K562 (cell line): ENCODE data around the gene SLC1A7. TPM values are rescaled to one million over a fixed set of nuclear protein-coding genes. Genes with fewer than 3 reads are reported as not detected.

Experiments
- ATAC-seq: fragments of 200-7000 bp; cut with Tn5 transposase; 3 replicates; pipeline ENCODE4 v1.9.1; 2020; ENCODE audit warnings: moderate library complexity
- BruUV-seq: library from RNA; stranded (reverse); fragments of 400-500 nt; replicated peaks from 2 replicates; lab custom pipeline; 2021; lab: Mats Ljungman, UMichigan
- CTCF ChIA-PET: fragments of 300-600 bp; formaldehyde crosslinking; extraction: SDS; loops from one replicate; lab custom pipeline; 2021; ENCODE audit warnings: low intra/inter-chr PET ratio; lab: Yijun Ruan, JAX
- POLR2A ChIA-PET: fragments of 300-600, 350-650 bp; sonication (Branson Sonifier 250); formaldehyde crosslinking; extraction: SDS; loops from one replicate; lab custom pipeline; 2021; ENCODE audit warnings: antibody characterized with exemption, inconsistent platforms; lab: Yijun Ruan, JAX
- DNase-seq, 4 experiments: peaks; one replicate each; pipeline versions ENCODE4 v3.0.0 to v3.0.0-alpha.2; 2011 to 2018; ENCODE audit warnings: low spot score in 3 of 4, mixed read lengths in 3 of 4; ENCODE audit errors: extremely low read depth in 1 of 4
- FAIRE-seq: peaks from 2 replicates; lab custom pipeline; 2011; peaks lifted over from hg19 to GRCh38; lab: Jason Lieb, UNC
- H2AFZ ChIP-seq: 2 replicates; pipeline ENCODE4 v1.6.0; 2011; ENCODE audit warnings: low read depth, low read length, control low read depth, inconsistent platforms
- H3K27ac ChIP-seq: fragments of 200-600 bp; 3 replicates; pipeline ENCODE4 v1.8.0; 2011; ENCODE audit warnings: low read depth, mild to moderate bottlenecking, control low read depth, inconsistent platforms, low read length, moderate library complexity, mixed read lengths; ENCODE audit errors: extremely low read depth
- H3K27me3 ChIP-seq, 2 experiments: fragments of 300-600 bp in 1 of 2; 2 replicates in 1 of 2; 3 replicates in 1 of 2; pipeline versions ENCODE4 v1.6.0 to v1.8.0; 2011; ENCODE audit warnings: inconsistent platforms in 2 of 2, low read length in 2 of 2, mild to moderate bottlenecking in 1 of 2, mixed read lengths in 1 of 2, moderate library complexity in 1 of 2; ENCODE audit not compliant: control insufficient read depth in 2 of 2, insufficient read depth in 2 of 2
- H3K36me3 ChIP-seq: fragments of 300-600 bp; 3 replicates; pipeline ENCODE4 v1.8.0; 2011; ENCODE audit warnings: mild to moderate bottlenecking, low read length, inconsistent platforms; ENCODE audit not compliant: control insufficient read depth, insufficient read depth
- H3K4me1 ChIP-seq, 2 experiments: fragments of 200-600 bp in 1 of 2; replicated peaks in 1 of 2; 2 replicates in 1 of 2; 3 replicates in 1 of 2; pipeline versions ENCODE4 v1.5.1 to v1.8.0; 2011; ENCODE audit warnings: inconsistent platforms in 2 of 2, low read length in 2 of 2, mild to moderate bottlenecking in 1 of 2, mixed read lengths in 1 of 2, moderate library complexity in 1 of 2; ENCODE audit not compliant: control insufficient read depth in 2 of 2, insufficient read depth in 2 of 2
- H3K4me2 ChIP-seq: 2 replicates; pipeline ENCODE4 v1.6.1; 2011; ENCODE audit warnings: low read length, control low read depth, inconsistent platforms, mixed read lengths; ENCODE audit not compliant: insufficient read depth
- H3K4me3 ChIP-seq: fragments of 200-600 bp; sonication (generic), shearing (Covaris generic); 2 replicates; pipeline ENCODE4 v1.5.1; 2016; ENCODE audit warnings: control low read depth, inconsistent platforms
- H3K79me2 ChIP-seq: fragments of 200-600 bp; 3 replicates; pipeline ENCODE4 v1.8.0; 2011; ENCODE audit warnings: low read length, inconsistent platforms; ENCODE audit not compliant: control insufficient read depth, insufficient read depth
- H3K9ac ChIP-seq, 2 experiments: 2 replicates each; pipeline versions ENCODE4 v1.6.0 to v1.6.1; 2011; ENCODE audit warnings: low read depth in 2 of 2, low read length in 2 of 2, control low read depth in 1 of 2, inconsistent platforms in 1 of 2, mild to moderate bottlenecking in 1 of 2, mixed read lengths in 1 of 2; ENCODE audit not compliant: insufficient read depth in 1 of 2
- H3K9me1 ChIP-seq: one replicate; pipeline ENCODE4 v1.6.0; 2011; ENCODE audit warnings: inconsistent platforms, mild to moderate bottlenecking, low read length, moderate library complexity; ENCODE audit not compliant: control insufficient read depth, insufficient read depth
- H3K9me3 ChIP-seq: replicated peaks from 2 replicates; pipeline ENCODE4 v1.5.1; 2011; ENCODE audit warnings: low read depth, low read length, inconsistent platforms; ENCODE audit not compliant: control insufficient read depth, insufficient read depth
- H4K20me1 ChIP-seq: replicated peaks from 2 replicates; pipeline ENCODE4 v1.6.1; 2011; ENCODE audit warnings: low read length, inconsistent platforms, mixed read lengths; ENCODE audit not compliant: control insufficient read depth, insufficient read depth
- CBX3 ChIP-seq, 2 experiments: IDR thresholded peaks; 1 replicate in 1 of 2; 2 replicates in 1 of 2; pipeline ENCODE4 v1.6.1; 2012; ENCODE audit warnings: inconsistent platforms in 2 of 2, low read length in 2 of 2, borderline replicate concordance in 1 of 2, control low read depth in 1 of 2
- ETV5 ChIP-seq: sonication (generic); formaldehyde crosslinking; IDR thresholded peaks from 2 replicates; pipeline ENCODE4 v1.4.0; 2020; ENCODE audit warnings: low read depth, mild to moderate bottlenecking, missing genetic modification reagents
- GTF2E2 ChIP-seq: fragments of 200-800 bp; sonication (Bioruptor generic); IDR thresholded peaks from 2 replicates; pipeline ENCODE4 v1.6.1; 2016; ENCODE audit warnings: missing genetic modification characterization, missing compliant biosample characterization
- HEY1 ChIP-seq: fragments of 250-450 bp; sonication (Bioruptor Pico); IDR thresholded peaks from 2 replicates; pipeline ENCODE4 v1.5.0; 2020; ENCODE audit warnings: mild to moderate bottlenecking, moderate library complexity, borderline replicate concordance
- L3MBTL2 ChIP-seq: fragments of 450-650 bp; IDR thresholded peaks from 2 replicates; pipeline ENCODE4 v1.6.1; 2016; ENCODE audit warnings: mild to moderate bottlenecking, moderate library complexity
- MAX ChIP-seq: sonication (generic); formaldehyde crosslinking; IDR thresholded peaks from 2 replicates; pipeline ENCODE4 v1.9.0; 2022; ENCODE audit warnings: mild to moderate bottlenecking, missing genetic modification reagents
- NCOA1 ChIP-seq: fragments of 450-650 bp; IDR thresholded peaks from 2 replicates; pipeline ENCODE4 v1.6.1; 2016; ENCODE audit warnings: low read depth
- RFX1 ChIP-seq: fragments of 450-650 bp; IDR thresholded peaks from 2 replicates; pipeline ENCODE4 v1.6.1; 2016; ENCODE audit warnings: mild to moderate bottlenecking, moderate library complexity
- RHOXF2B ChIP-seq: fragments of 250-450 bp; sonication (Bioruptor Pico); conservative IDR thresholded peaks from 2 replicates; pipeline ENCODE4 v1.5.1; 2021
- RNF2 ChIP-seq: sonication (generic); IDR thresholded peaks from 2 replicates; pipeline ENCODE4 v1.6.1; 2016
- RREB1 ChIP-seq: fragments of 250-450 bp; sonication (Bioruptor Pico); IDR thresholded peaks from 2 replicates; pipeline ENCODE4 v1.4.0; 2020
- TBL1XR1 ChIP-seq, 2 experiments: IDR thresholded peaks; 2 replicates each; pipeline ENCODE4 v1.6.1; 2012; ENCODE audit warnings: improper control_type of control experiment in 2 of 2, low read length in 2 of 2, mild to moderate bottlenecking in 1 of 2
- WGBS: fragments of 100-300 bp; shearing (Covaris generic); methylation state at CpG from one replicate; pipeline ENCODE4 v1.1.6; 2016; ENCODE audit warnings: low coverage, mixed read lengths; ENCODE audit not compliant: insufficient coverage; ENCODE audit errors: missing lambda C conversion rate; 5-methylcytosine and 5-hydroxymethylcytosine counted together
- in situ Hi-C: fragments of 300-500 bp; cut with MboI; formaldehyde crosslinking; loops from 4 replicates; pipeline ENCODE4 v1.15.0; 2018; ENCODE audit warnings: inconsistent platforms, mixed read lengths
- intact Hi-C: fragments of 100-400 bp; cut with micrococcal nuclease; formaldehyde crosslinking; loops from 2 replicates; pipeline ENCODE4 v1.14.2; 2022
- polyA plus RNA-seq, 8 experiments: library from polyadenylated mRNA; depleted of rRNA in 4 of 8; stranded (reverse) in 5 of 8; unstranded in 3 of 8; fragments of >200 nt; fragmentation: Nextera tagmentation in 2 of 8; fragmentation: Illumina TruSeq in 1 of 8; extraction: Ambion mirVana in 2 of 8; extraction: Trizol in 1 of 8; gene quantifications; 2 replicates each; pipeline versions ENCODE4 v1.2.1 to v1.2.3, GENCODE V29; 2011 to 2014; ENCODE audit warnings: inconsistent platforms in 1 of 8, missing spikeins in 1 of 8
- total RNA-seq, 7 experiments: library from RNA; depleted of rRNA in 6 of 7; stranded (reverse); fragments of >200 nt in 6 of 7; fragmentation: Illumina TruSeq in 2 of 7; extraction: Trizol in 2 of 7; gene quantifications; 2 replicates each; pipeline versions ENCODE4 v1.2.1 to v1.2.3, GENCODE V29; 2011 to 2021; ENCODE audit warnings: low replicate concordance in 1 of 7

The SLC1A7 gene
- total and polyA plus RNA-seq, 9 of the 15 experiments (the other 6 are each of a cell fraction or from before 2014, with no cell fraction given), result 0.07 TPM; not detected in 8

GRCh38 chr1:53038566-53038965 is 103.9 kb downstream of the SLC1A7 start:
- Histone ChIP-seq H3K4me1 (peaks cover 0 to 3% of the 10 kb centered on the region in 2 experiments; a peak in 1 of 5 replicates), H3K4me3 (no peak overlapping the region), H3K79me2 (no peaks in the 10 kb centered on the region), H3K36me3 (peaks cover 19% of the 10 kb centered on the region; the same call in 2 of the 3 replicates), H3K27ac (no peak overlapping the region), H3K9ac (no peak overlapping the region), H3K27me3 (no peaks in the 10 kb centered on the region), H4K20me1 (no peaks in the 10 kb centered on the region), H3K4me2 (no peak overlapping the region), H3K9me1 (no peaks in the 10 kb centered on the region), H3K9me3 (no peaks in the 10 kb centered on the region), H2AFZ (no peak overlapping the region)
- ATAC-seq (no peak), DNase-seq (no peak), FAIRE-seq (no peak)
- in situ Hi-C loops (no loop called here), intact Hi-C loops (no loop called here)
- TF ChIP-seq RHOXF2B (no peak), HEY1 (no peak), RFX1 (no peak), L3MBTL2 (no peak), ETV5 (CRISPR knock-in tag) (no peak), CBX3 (IDR thresholded peaks at IDR 0.05; ENCODE audit: borderline replicate concordance in 1 of 2, low read length in 2 of 2) (no peak), GTF2E2 (tag) (no peak), MAX (CRISPR knock-in tag) (no peak), TBL1XR1 (IDR thresholded peaks at IDR 0.05; ENCODE audit: low read length in 2 of 2) (no peak), RNF2 (no peak), NCOA1 (no peak), RREB1 (no peak)
- ChIA-PET POLR2A (no interaction called here), CTCF (no interaction called here)
- 61% methylated on average over 3 of the region's 3 CpGs for WGBS
- no TSS peak for BruUV-seq
